HG03558 (cell line): Measurements from ENCODE around the gene C10orf105.

Experiments
- ATAC-seq: cut with Tn5 transposase; IDR thresholded peaks from one replicate; pipeline ENCODE4 v1.9.1; 2021; ENCODE audit warnings: moderate number of reproducible peaks; ENCODE audit not compliant: unreplicated experiment; ENCODE audit errors: extremely low read depth

C10orf105 gene

GRCh38 chr10:71752391-71753090, 33.0 kb upstream of the C10orf105 start:
- no peak for ATAC-seq

- ATAC-seq = no peak
Observed at GRCh38 chr10:71751515-71752224, 32.1 kb upstream of the C10orf105 start.

GRCh38 chr10:71750986-71751385, 31.4 kb upstream of the C10orf105 start:
- no peak for ATAC-seq

GRCh38 chr10:71750124-71750841, 30.7 kb upstream of the C10orf105 start:
- ATAC-seq = no peak

GRCh38 chr10:71749396-71749795, 29.8 kb upstream of the C10orf105 start:
- ATAC-seq = no peak

- no peak for ATAC-seq
Observed at GRCh38 chr10:71748671-71749191, 29.2 kb upstream of the C10orf105 start.

GRCh38 chr10:71747551-71748523, 28.3 kb upstream of the C10orf105 start:
- ATAC-seq = no peak

GRCh38 chr10:71747039-71747531, 27.5 kb upstream of the C10orf105 start:
- ATAC-seq = no peak

- ATAC-seq = no peak
Observed at GRCh38 chr10:71746344-71747037, 26.9 kb upstream of the C10orf105 start.

- ATAC-seq = no peak
Observed at GRCh38 chr10:71745664-71746250, 26.2 kb upstream of the C10orf105 start.

GRCh38 chr10:71744897-71745663, 25.5 kb upstream of the C10orf105 start:
- ATAC-seq = no peak

GRCh38 chr10:71743866-71744265, 24.3 kb upstream of the C10orf105 start:
- ATAC-seq = no peak

GRCh38 chr10:71743089-71743838, 23.7 kb upstream of the C10orf105 start:
- ATAC-seq = no peak

- ATAC-seq = no peak
Observed at GRCh38 chr10:71742301-71743088, 22.9 kb upstream of the C10orf105 start.

- ATAC-seq = no peak
Observed at GRCh38 chr10:71741671-71742070, 22.1 kb upstream of the C10orf105 start.

GRCh38 chr10:71741029-71741428, 21.5 kb upstream of the C10orf105 start:
- no peak for ATAC-seq
